AG09319 (cell line): ENCODE data around the gene STUM.

Source experiments
- DNase-seq: peaks from one replicate; pipeline ENCODE4 v3.0.0-alpha.2; 2010; ENCODE audit warnings: low read depth; ENCODE audit errors: extremely low read depth
- CTCF ChIP-seq: IDR thresholded peaks from 2 replicates; pipeline ENCODE4 v1.5.1; 2011; ENCODE audit warnings: low read depth, mild to moderate bottlenecking, inconsistent platforms, low read length, moderate library complexity

Gene STUM

DNA sequence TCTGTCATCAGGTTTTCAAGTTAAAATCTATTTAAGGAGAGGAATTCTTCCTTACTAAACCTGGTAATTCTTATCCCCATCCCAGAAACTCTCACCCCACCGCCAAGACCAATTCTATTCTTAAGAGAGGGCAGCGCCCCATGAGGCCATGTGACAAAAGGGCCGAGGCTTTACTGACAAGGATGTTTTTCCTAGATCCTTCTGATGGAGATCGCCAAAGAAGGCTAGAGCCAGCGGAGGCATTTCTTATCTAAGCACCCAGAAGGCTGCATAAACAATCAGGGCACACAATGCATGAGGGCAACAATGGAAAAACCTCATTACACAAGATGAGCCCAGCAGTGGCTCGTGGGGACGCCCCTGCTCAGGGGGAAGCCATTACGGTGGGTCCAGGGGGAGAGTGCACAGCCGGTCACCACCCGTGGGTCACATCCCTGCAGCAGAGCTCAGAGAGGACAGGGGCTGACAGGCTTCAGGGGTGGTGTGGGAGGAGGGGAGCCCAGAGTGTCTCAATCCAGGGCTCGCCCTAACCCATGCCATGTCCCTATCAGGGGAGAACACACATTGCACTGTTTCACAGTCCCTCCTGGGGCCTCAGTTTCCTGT lies 101.8 kb downstream of the STUM start:
- no peak for DNase-seq
- no peak for TF ChIP-seq CTCF

- no peak for TF ChIP-seq CTCF
- DNase-seq = no peak
Measured at GRCh38 chr1:226651041-226651731, 102.6 kb downstream of the STUM start.

- no peak for DNase-seq
- no peak for TF ChIP-seq CTCF
Measured at GRCh38 chr1:226651732-226652105, 103.2 kb downstream of the STUM start.

- TF ChIP-seq CTCF = no peak
- DNase-seq = no peak
Measured at GRCh38 chr1:226652613-226653012, 104.0 kb downstream of the STUM start.

GRCh38 chr1:226653311-226653921 lies 104.9 kb downstream of the STUM start:
- no peak for TF ChIP-seq CTCF
- DNase-seq = no peak

DNA sequence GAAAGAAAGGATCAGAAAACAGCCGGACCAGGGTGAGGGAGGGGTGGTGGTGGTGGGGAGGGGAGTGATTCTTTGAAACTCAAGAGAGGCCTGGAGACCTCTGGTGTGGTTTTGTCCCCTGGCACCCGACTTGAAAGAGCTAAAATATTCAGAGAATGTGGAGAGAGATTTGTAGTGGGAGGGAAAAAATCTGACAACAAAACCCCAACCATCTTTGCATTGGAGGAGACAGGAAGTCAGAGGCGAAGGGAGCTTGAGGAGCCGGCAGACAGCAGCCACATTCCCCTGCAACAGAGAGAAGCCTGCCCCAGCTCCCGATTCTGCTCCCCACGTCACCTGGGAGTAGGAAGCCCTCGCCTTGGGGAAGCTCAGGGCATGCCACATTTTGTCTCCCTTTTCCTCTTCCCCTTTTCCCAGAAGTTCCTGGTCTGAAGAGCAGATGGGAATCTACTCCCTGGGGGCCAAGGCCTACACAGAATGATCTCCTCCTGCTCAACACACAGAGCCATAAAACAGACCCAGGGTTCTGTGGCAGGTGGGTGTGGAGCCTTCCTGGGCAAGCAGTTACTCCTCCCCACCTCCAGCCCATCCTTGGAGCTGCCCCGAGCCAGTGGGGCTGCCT lies 105.6 kb downstream of the STUM start:
- no peak for DNase-seq
- TF ChIP-seq CTCF = no peak

- no peak for DNase-seq
- no peak for TF ChIP-seq CTCF
Measured at GRCh38 chr1:226654668-226655055, 106.1 kb downstream of the STUM start.
